OCI-LY3 (cell line): ENCODE results near the gene HYOU1.

Source experiments
- CTCF ChIP-seq: fragments of 200-600, 300-600 bp; sonication (generic); IDR thresholded peaks from 2 replicates; pipeline ENCODE4 v1.5.1; 2014; ENCODE audit warnings: antibody characterized with exemption, low read length, low read depth
- EZH2phosphoT487 ChIP-seq: fragments of 200-600 bp; shearing (Covaris generic); IDR thresholded peaks from 2 replicates; pipeline ENCODE4 v1.6.1; 2018; ENCODE audit warnings: antibody characterized with exemption, mixed run types, low read depth

GRCh38 chr11:119052163-119052814 is 4.7 kb downstream of the HYOU1 start:
- TF ChIP-seq CTCF (no peak), EZH2phosphoT487 (no peak)
